Adrenal gland (tissue), 5 donors: Measurements from ENCODE around the gene BBS9.
"Not testable (repeated sequence)": the region's sequence is repeated elsewhere in the genome, so short reads cannot be mapped to it uniquely, and the experiment has no call there.

ENCODE experiments used
- POLR2A ChIP-seq, 2 donors: fragments of 450-650 bp; IDR thresholded peaks; one replicate each; pipeline ENCODE4 v1.6.1; 2017; ENCODE audit warnings: antibody characterized with exemption in 2 of 2, mild to moderate bottlenecking in 2 of 2, moderate library complexity in 1 of 2
- TF ChIP-seq, protein P1 (sequence below), 6 experiments: fragments of 450-650 bp in 4 of 6; fragments of 200-600 bp in 2 of 6; sonication (generic) in 1 of 6; IDR thresholded peaks; 1 replicate in 5 of 6; 2 replicates in 1 of 6; pipeline versions ENCODE4 v1.5.1 to v1.8.0; 2016 to 2021; ENCODE audit warnings: antibody characterized with exemption in 6 of 6, mild to moderate bottlenecking in 2 of 6, moderate library complexity in 1 of 6
- donor health status: DM: no; HTN: no; CAD: no.

GRCh38 chr7:33527613-33528012 lies 398.2 kb downstream of the BBS9 start:
- TF ChIP-seq POLR2A (IDR thresholded peaks at IDR 0.05), result not testable (repeated sequence)
- TF ChIP-seq, protein P1, sequence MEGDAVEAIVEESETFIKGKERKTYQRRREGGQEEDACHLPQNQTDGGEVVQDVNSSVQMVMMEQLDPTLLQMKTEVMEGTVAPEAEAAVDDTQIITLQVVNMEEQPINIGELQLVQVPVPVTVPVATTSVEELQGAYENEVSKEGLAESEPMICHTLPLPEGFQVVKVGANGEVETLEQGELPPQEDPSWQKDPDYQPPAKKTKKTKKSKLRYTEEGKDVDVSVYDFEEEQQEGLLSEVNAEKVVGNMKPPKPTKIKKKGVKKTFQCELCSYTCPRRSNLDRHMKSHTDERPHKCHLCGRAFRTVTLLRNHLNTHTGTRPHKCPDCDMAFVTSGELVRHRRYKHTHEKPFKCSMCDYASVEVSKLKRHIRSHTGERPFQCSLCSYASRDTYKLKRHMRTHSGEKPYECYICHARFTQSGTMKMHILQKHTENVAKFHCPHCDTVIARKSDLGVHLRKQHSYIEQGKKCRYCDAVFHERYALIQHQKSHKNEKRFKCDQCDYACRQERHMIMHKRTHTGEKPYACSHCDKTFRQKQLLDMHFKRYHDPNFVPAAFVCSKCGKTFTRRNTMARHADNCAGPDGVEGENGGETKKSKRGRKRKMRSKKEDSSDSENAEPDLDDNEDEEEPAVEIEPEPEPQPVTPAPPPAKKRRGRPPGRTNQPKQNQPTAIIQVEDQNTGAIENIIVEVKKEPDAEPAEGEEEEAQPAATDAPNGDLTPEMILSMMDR (IDR thresholded peaks at IDR 0.05), result not testable (repeated sequence)
